Measurements from ENCODE around the gene CSNK1G2. TPM values are rescaled to one million over a fixed set of nuclear protein-coding genes. Genes with fewer than 3 reads are reported as not detected.

Gene CSNK1G2
- total RNA-seq, 1 donor: 69.5 TPM

GRCh38 chr19:1942078-1942933, 1.3 kb downstream of the CSNK1G2 start:
- no peak for TF ChIP-seq CTCF (IDR thresholded peaks at IDR 0.05; ENCODE audit: insufficient read depth, low read depth, low read length)
- peak overlapping the region; percentile 84 for H3K4me3 ChIP-seq (ENCODE audit: low read depth, low read length)
- peak; percentile 86 for DNase-seq (ENCODE audit: low read depth)

- peak overlapping the region; percentile 84 for H3K4me3 ChIP-seq (ENCODE audit: low read depth, low read length)
- DNase-seq (ENCODE audit: low read depth): no peak
- no peak for TF ChIP-seq CTCF (IDR thresholded peaks at IDR 0.05; ENCODE audit: insufficient read depth, low read depth, low read length)
Observed at GRCh38 chr19:1942934-1943555, 2.1 kb downstream of the CSNK1G2 start.

- no peak for DNase-seq (ENCODE audit: low read depth)
- no peak overlapping the region for H3K4me3 ChIP-seq (ENCODE audit: low read depth, low read length)
- TF ChIP-seq CTCF (IDR thresholded peaks at IDR 0.05; ENCODE audit: insufficient read depth, low read depth, low read length): no peak
Observed at GRCh38 chr19:1943661-1944087, 2.7 kb downstream of the CSNK1G2 start.

GRCh38 chr19:1944088-1944915, 3.3 kb downstream of the CSNK1G2 start:
- DNase-seq (ENCODE audit: low read depth): no peak
- no peak for TF ChIP-seq CTCF (IDR thresholded peaks at IDR 0.05; ENCODE audit: insufficient read depth, low read depth, low read length)
- H3K4me3 ChIP-seq (ENCODE audit: low read depth, low read length): no peak overlapping the region

GRCh38 chr19:1944916-1945561, 4.1 kb downstream of the CSNK1G2 start:
- TF ChIP-seq CTCF (IDR thresholded peaks at IDR 0.05; ENCODE audit: insufficient read depth, low read depth, low read length): no peak
- DNase-seq (ENCODE audit: low read depth): no peak
- no peak overlapping the region for H3K4me3 ChIP-seq (ENCODE audit: low read depth, low read length)

- TF ChIP-seq CTCF (IDR thresholded peaks at IDR 0.05; ENCODE audit: insufficient read depth, low read depth, low read length): peak; percentile 65
- H3K4me3 ChIP-seq (ENCODE audit: low read depth, low read length): no peak overlapping the region
- DNase-seq (ENCODE audit: low read depth): peak; percentile 44
Observed at GRCh38 chr19:1945899-1946298, 4.9 kb downstream of the CSNK1G2 start.

Measured in fibroblast of villous mesenchyme (primary cell).